Subcutaneous abdominal adipose tissue (tissue), 5 donors: Measurements from ENCODE around the gene ACYP2.
"Not testable (repeated sequence)": the region's sequence is repeated elsewhere in the genome, so short reads cannot be mapped to it uniquely, and the experiment has no call there.

ENCODE experiments used
- H3K27ac ChIP-seq: one replicate; pipeline ENCODE4 v1.7.0; 2013; ENCODE audit warnings: low read depth, mild to moderate bottlenecking, inconsistent platforms, low read length, moderate library complexity
- H3K27me3 ChIP-seq, 5 donors: one replicate each; pipeline ENCODE4 v1.7.0; 2013; ENCODE audit warnings: low read length in 5 of 5, inconsistent platforms in 1 of 5; ENCODE audit not compliant: control insufficient read depth in 5 of 5, insufficient read depth in 4 of 5
- H3K36me3 ChIP-seq, 5 donors: one replicate each; pipeline ENCODE4 v1.7.0; 2013; ENCODE audit warnings: low read length in 5 of 5; ENCODE audit not compliant: control insufficient read depth in 5 of 5, insufficient read depth in 5 of 5
- H3K4me1 ChIP-seq, 5 donors: one replicate each; pipeline ENCODE4 v1.7.0; 2013; ENCODE audit warnings: low read length in 5 of 5, mild to moderate bottlenecking in 3 of 5, moderate library complexity in 1 of 5; ENCODE audit not compliant: control insufficient read depth in 5 of 5, insufficient read depth in 5 of 5
- H3K4me3 ChIP-seq, 5 donors: one replicate each; pipeline ENCODE4 v1.7.0; 2013; ENCODE audit warnings: low read length in 5 of 5, low read depth in 1 of 5
- H3K9ac ChIP-seq, 5 donors: one replicate each; pipeline ENCODE4 v1.7.0; 2013; ENCODE audit warnings: low read length in 5 of 5, mild to moderate bottlenecking in 4 of 5, moderate library complexity in 3 of 5
- H3K9me3 ChIP-seq, 5 donors: one replicate each; pipeline ENCODE4 v1.7.0; 2013; ENCODE audit warnings: low read length in 5 of 5; ENCODE audit not compliant: control insufficient read depth in 5 of 5
- donor health status: healthy.
- donor health status: healthy.
- donor health status: healthy.
- donor health status: healthy.
- donor health status: healthy.

Gene ACYP2

DNA sequence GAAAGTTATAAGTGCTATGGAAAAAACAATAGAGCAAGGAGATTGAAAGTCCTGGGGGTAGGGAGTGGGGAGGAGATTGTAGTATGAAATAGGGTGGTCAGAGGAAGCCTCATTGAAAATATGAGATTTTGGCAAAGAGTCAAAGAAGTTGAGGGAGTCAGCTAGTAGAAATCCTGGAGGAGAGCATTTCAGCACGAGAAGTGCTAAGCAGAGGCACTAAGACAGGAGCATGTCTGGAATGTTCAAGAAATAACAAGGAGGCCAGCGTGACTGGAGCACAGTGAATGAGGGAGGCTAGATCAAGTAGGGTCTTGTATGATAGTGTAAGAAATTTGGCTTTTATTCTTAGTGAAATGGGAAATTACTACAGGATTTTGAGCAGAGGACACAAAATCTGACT lies 142.8 kb downstream of the ACYP2 start:
- Histone ChIP-seq H3K4me3 (no peak overlapping the region), H3K9ac (no peak overlapping the region), H3K27me3 (no peaks in the 10 kb centered on the region), H3K4me1 (peaks cover 0 to 4% (median 0%) of the 10 kb centered on the region in 5 donors), H3K9me3 (no peaks in the 10 kb centered on the region), H3K27ac (no peak overlapping the region), H3K36me3 (peaks cover 0 to 3% (median 0%) of the 10 kb centered on the region in 5 donors)

DNA sequence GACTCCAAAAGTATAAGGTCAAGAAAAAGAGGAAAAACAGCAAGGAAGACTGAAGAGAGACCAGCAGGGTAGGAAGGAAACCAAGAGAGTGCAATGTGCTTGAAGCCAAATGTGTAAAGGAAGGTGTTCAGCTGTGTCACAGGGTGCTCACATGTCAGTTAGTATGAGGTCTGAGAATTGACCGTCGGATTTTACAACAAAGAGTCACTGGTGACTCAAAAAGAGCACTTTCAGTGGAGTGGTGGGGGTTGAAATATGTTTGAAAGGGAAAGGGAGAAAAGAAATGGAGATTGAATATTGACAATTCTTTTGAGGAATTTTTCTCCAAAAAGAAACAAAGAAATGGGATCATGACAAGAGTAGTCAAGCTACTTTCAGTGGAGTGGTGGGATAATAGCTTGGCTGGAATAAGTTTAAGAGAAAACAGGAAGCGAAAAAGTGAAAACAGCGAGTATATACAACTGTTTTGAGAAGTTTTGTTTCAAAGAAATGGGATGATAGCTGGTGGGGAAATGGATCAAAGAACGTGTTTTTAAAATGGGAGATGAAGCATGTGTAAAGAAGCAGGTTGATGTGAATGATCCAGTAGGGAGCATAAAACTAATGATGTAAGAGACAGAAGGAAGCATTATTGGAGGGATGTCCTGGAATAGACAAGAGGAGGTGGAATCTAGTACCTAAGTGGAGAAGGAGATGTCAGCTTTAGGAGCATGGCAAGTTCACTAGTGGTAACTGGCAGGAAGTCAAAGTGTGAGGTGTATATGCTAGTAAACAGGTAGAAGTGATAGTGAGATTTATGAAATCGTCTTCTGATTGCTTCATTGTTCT lies 144.2 kb downstream of the ACYP2 start:
- no peaks in the 10 kb centered on the region for H3K9me3 ChIP-seq
- peaks cover 0 to 4% (median 0%) of the 10 kb centered on the region in 5 donors for H3K4me1 ChIP-seq
- no peak overlapping the region for H3K27ac ChIP-seq
- peaks cover 0 to 3% (median 0%) of the 10 kb centered on the region in 5 donors for H3K36me3 ChIP-seq
- H3K9ac ChIP-seq = no peak overlapping the region
- H3K27me3 ChIP-seq = no peaks in the 10 kb centered on the region
- H3K4me3 ChIP-seq = no peak overlapping the region

- no peak overlapping the region for H3K4me3 ChIP-seq
- H3K27me3 ChIP-seq = no peaks in the 10 kb centered on the region
Measured at GRCh38 chr2:54260241-54260595, 144.8 kb downstream of the ACYP2 start.

DNA sequence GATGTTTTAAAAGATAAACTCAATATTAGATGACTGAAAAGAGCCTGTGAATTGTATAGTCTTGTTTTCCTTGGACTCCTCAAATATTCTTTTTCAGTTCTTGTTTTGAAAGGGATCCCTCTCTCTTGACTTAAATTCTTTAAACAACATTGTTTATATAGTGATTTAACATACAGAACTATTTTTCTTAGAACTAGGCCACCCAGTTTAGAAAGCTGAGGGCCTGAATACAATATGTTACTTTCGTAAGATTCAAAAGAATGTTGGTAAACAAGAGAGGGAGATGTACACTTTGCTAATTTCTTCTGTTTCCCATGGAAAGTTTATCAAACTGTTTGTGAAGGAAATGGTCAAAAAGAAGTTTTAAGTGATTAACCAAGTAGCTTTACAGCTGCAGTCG lies 146.1 kb downstream of the ACYP2 start:
- no peak overlapping the region for H3K4me3 ChIP-seq
- no peaks in the 10 kb centered on the region for H3K27me3 ChIP-seq
- H3K9me3 ChIP-seq = no peaks in the 10 kb centered on the region
- no peak overlapping the region for H3K9ac ChIP-seq
- H3K4me1 ChIP-seq = peaks cover 0 to 4% (median 0%) of the 10 kb centered on the region in 5 donors
- no peak overlapping the region for H3K27ac ChIP-seq
- H3K36me3 ChIP-seq = no peaks in the 10 kb centered on the region

More at GRCh38 chr2:54260241-54260595, 144.8 kb downstream of the ACYP2 start:
- Histone ChIP-seq H3K9ac (no peak overlapping the region), H3K4me1 (peaks cover 0 to 4% (median 0%) of the 10 kb centered on the region in 5 donors), H3K27ac (no peak overlapping the region), H3K9me3 (no peaks in the 10 kb centered on the region), H3K36me3 (peaks cover 0 to 3% (median 0%) of the 10 kb centered on the region in 5 donors)

DNA sequence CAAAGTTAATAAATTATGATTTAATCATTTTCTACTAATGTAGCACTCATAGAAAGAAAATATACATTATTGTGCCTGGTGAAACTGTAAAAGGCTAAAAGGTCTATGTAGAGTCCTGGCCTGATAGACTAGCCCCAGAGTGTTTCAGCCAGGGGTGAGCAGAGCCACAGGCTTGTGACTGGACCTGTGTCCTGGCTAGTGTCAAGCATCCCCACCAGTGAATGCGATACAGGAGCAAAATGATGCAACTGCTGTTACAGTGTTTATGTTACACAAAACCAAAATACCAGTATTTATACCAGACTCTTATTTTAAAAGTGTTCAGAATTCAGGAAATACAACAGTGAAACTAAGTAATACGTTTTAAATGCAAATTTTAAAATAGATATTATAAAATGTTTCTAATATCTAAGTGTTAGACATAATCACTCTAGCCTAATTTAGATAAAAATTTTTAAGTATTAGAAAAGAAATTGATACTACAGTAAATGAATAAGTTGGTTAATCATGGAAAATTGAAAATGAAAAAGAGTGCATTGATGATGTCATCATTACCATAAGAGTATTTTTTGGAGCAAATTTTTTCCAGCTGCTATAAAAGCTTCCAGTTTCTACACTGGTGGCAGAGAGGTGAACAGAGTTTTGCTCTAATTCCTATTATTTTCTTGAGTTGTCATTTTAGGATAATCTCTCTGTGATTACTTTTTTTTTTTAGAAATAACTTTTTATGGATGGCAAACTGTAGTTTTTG lies 146.8 kb downstream of the ACYP2 start:
- Histone ChIP-seq H3K4me3 (no peak overlapping the region), H3K4me1 (peaks cover 0 to 4% (median 0%) of the 10 kb centered on the region in 5 donors), H3K9me3 (no peaks in the 10 kb centered on the region), H3K36me3 (no peaks in the 10 kb centered on the region), H3K27ac (no peak overlapping the region), H3K9ac (no peak overlapping the region), H3K27me3 (no peaks in the 10 kb centered on the region)

GRCh38 chr2:54265081-54265480 lies 149.7 kb downstream of the ACYP2 start:
- H3K9me3 ChIP-seq, H3K4me1 ChIP-seq, H3K36me3 ChIP-seq, H3K27ac ChIP-seq, H3K4me3 ChIP-seq, H3K27me3 ChIP-seq, H3K9ac ChIP-seq: not testable (repeated sequence)

DNA sequence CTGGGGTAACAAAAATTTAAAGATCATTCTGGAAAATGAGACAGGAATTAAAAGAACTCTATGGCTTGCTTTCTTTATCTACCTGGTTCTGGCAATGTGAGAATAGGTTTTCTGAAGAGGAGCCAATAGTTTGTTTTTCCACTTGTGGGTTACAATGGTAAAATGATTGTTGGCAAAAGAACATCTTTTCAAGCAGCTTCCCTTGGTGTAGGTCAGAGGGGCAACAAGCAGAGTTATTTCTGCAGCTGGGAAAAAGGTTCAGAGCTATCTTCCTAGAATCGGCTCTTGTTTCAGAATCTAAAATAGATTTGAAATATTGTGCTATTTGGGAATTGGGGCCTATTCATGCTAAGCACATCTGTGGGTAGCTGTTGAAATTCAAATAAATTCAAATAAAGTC lies 152.2 kb downstream of the ACYP2 start:
- no peaks in the 10 kb centered on the region for H3K9me3 ChIP-seq
- peak overlapping the region; percentile 32 for H3K27ac ChIP-seq
- H3K27me3 ChIP-seq = no peaks in the 10 kb centered on the region
- peaks cover 0 to 9% (median 0%) of the 10 kb centered on the region in 5 donors for H3K4me1 ChIP-seq
- H3K36me3 ChIP-seq = no peaks in the 10 kb centered on the region
- no peak overlapping the region for H3K4me3 ChIP-seq
- no peak overlapping the region for H3K9ac ChIP-seq

DNA sequence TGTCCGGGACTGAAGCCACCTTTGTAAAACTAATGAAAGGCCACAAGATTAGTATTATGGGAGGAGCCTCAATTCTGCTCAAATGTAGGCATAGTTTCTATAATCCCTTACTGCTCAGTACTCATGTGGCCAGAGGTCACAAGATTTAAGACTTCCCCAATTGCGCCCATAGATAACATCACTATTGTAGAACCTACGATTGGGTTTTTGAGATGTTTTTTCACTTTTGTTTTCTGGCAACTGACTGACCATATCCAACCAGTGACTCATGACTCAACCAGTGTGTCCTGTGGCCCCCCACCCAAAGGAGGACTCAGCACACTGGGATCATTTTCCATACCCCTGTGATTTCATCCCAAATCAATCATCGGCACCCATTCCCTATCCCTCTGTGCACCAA lies 155.8 kb downstream of the ACYP2 start:
- Histone ChIP-seq H3K4me3 (no peak overlapping the region), H3K27ac (no peak overlapping the region), H3K4me1 (peaks cover 0 to 11% (median 5%) of the 10 kb centered on the region in 5 donors), H3K27me3 (no peaks in the 10 kb centered on the region), H3K9me3 (no peaks in the 10 kb centered on the region), H3K36me3 (no peaks in the 10 kb centered on the region), H3K9ac (no peak overlapping the region)

- no peak overlapping the region for H3K9ac ChIP-seq
- H3K4me3 ChIP-seq = no peak overlapping the region
- no peaks in the 10 kb centered on the region for H3K27me3 ChIP-seq
- H3K4me1 ChIP-seq = peaks cover 0 to 11% (median 5%) of the 10 kb centered on the region in 5 donors
- no peaks in the 10 kb centered on the region for H3K9me3 ChIP-seq
- H3K27ac ChIP-seq = no peak overlapping the region
- no peaks in the 10 kb centered on the region for H3K36me3 ChIP-seq
Measured at GRCh38 chr2:54271843-54272627, 156.6 kb downstream of the ACYP2 start.
